Trophoblast cell (in vitro differentiated cells and primary cell): ENCODE data around the gene ESRP2.

Source experiments
- DNase-seq, 2 donors: peaks; one replicate each; pipeline ENCODE4 v3.0.0-alpha.2; 2016
- H2AFZ ChIP-seq: 2 replicates; pipeline ENCODE4 v1.6.1; 2013; ENCODE audit warnings: low read length, moderate library complexity, mild to moderate bottlenecking; ENCODE audit not compliant: insufficient read depth, poor library complexity
- H2AK5ac ChIP-seq: 2 replicates; pipeline ENCODE4 v1.6.1; 2013; ENCODE audit warnings: mild to moderate bottlenecking, low read length
- H2BK120ac ChIP-seq: 2 replicates; pipeline ENCODE4 v1.6.1; 2013; ENCODE audit warnings: low read length, mild to moderate bottlenecking, moderate library complexity; ENCODE audit not compliant: insufficient read depth, poor library complexity
- H2BK12ac ChIP-seq: 2 replicates; pipeline ENCODE4 v1.6.1; 2013; ENCODE audit warnings: mild to moderate bottlenecking, low read length, moderate library complexity
- H2BK5ac ChIP-seq: 2 replicates; pipeline ENCODE4 v1.6.1; 2013; ENCODE audit warnings: low read length, low read depth, moderate library complexity, mild to moderate bottlenecking; ENCODE audit not compliant: poor library complexity
- H3K14ac ChIP-seq: 2 replicates; pipeline ENCODE4 v1.6.1; 2013; ENCODE audit warnings: mild to moderate bottlenecking, low read length
- H3K18ac ChIP-seq: 2 replicates; pipeline ENCODE4 v1.6.1; 2013; ENCODE audit warnings: mild to moderate bottlenecking, low read length
- H3K23ac ChIP-seq: 2 replicates; pipeline ENCODE4 v1.6.1; 2013; ENCODE audit warnings: low read length
- H3K27ac ChIP-seq: 2 replicates; pipeline ENCODE4 v1.5.1; 2013; ENCODE audit warnings: low read depth, mild to moderate bottlenecking, inconsistent platforms, low read length, moderate library complexity
- H3K27me3 ChIP-seq: 2 replicates; pipeline ENCODE4 v1.6.1; 2013; ENCODE audit warnings: inconsistent platforms, mild to moderate bottlenecking, low read length, moderate library complexity; ENCODE audit not compliant: insufficient read depth
- H3K36me3 ChIP-seq, 2 experiments: 1 replicate in 1 of 2; 2 replicates in 1 of 2; pipeline ENCODE4 v1.6.1; 2013; ENCODE audit warnings: low read length in 2 of 2, mild to moderate bottlenecking in 2 of 2, moderate library complexity in 1 of 2; ENCODE audit not compliant: insufficient read depth in 2 of 2, control insufficient read depth in 1 of 2
- H3K4ac ChIP-seq: 2 replicates; pipeline ENCODE4 v1.6.1; 2013; ENCODE audit warnings: low read depth, mild to moderate bottlenecking, low read length, moderate library complexity
- H3K4me1 ChIP-seq, 2 experiments: 1 replicate in 1 of 2; 2 replicates in 1 of 2; pipeline ENCODE4 v1.6.1; 2013; ENCODE audit warnings: low read length in 2 of 2, mild to moderate bottlenecking in 2 of 2, moderate library complexity in 1 of 2; ENCODE audit not compliant: insufficient read depth in 2 of 2, control insufficient read depth in 1 of 2
- H3K4me2 ChIP-seq: 2 replicates; pipeline ENCODE4 v1.6.1; 2013; ENCODE audit warnings: inconsistent platforms, mild to moderate bottlenecking, low read length, moderate library complexity
- H3K4me3 ChIP-seq: 2 replicates; pipeline ENCODE4 v1.5.1; 2013; ENCODE audit warnings: mild to moderate bottlenecking, low read depth, low read length, inconsistent platforms
- H3K79me1 ChIP-seq: one replicate; pipeline ENCODE4 v1.6.1; 2013; ENCODE audit warnings: low read length
- H3K79me2 ChIP-seq: 2 replicates; pipeline ENCODE4 v1.6.1; 2013; ENCODE audit warnings: low read length, mild to moderate bottlenecking; ENCODE audit not compliant: control insufficient read depth, insufficient read depth, poor library complexity
- H3K9ac ChIP-seq: 2 replicates; pipeline ENCODE4 v1.6.1; 2013; ENCODE audit warnings: mild to moderate bottlenecking, low read length
- H3K9me3 ChIP-seq: 2 replicates; pipeline ENCODE4 v1.6.1; 2013; ENCODE audit warnings: low read depth, mild to moderate bottlenecking, control low read depth, inconsistent platforms, low read length; ENCODE audit not compliant: insufficient read depth
- H4K12ac ChIP-seq: 2 replicates; pipeline ENCODE4 v1.6.1; 2013; ENCODE audit warnings: low read depth, mild to moderate bottlenecking, low read length, moderate library complexity
- H4K8ac ChIP-seq: 2 replicates; pipeline ENCODE4 v1.6.1; 2013; ENCODE audit warnings: low read depth, mild to moderate bottlenecking, low read length, moderate library complexity
- H4K91ac ChIP-seq: one replicate; pipeline ENCODE4 v1.6.1; 2013; ENCODE audit warnings: low read depth, mild to moderate bottlenecking, low read length, moderate library complexity
- WGBS: extraction: QIAGEN DNeasy Blood & Tissue Kit; methylation state at CpG from one replicate; pipeline ENCODE4 v1.1.7; 2013; ENCODE audit warnings: missing lambda C conversion rate; ENCODE audit not compliant: insufficient read length, insufficient coverage; ENCODE audit errors: extremely low coverage; 5-methylcytosine and 5-hydroxymethylcytosine counted together

ESRP2 gene

GRCh38 chr16:68276223-68276622 is 40.3 kb upstream of the ESRP2 start:
- no CpG with 5 or more reads among the region's 3 CpGs for WGBS
- H3K4me3 ChIP-seq = no peak overlapping the region

GRCh38 chr16:68275611-68276191 is 39.8 kb upstream of the ESRP2 start:
- Histone ChIP-seq H3K4me1 (peaks cover 9 to 12% of the 10 kb centered on the region in 2 experiments), H2BK12ac (no peak overlapping the region), H3K79me2 (peaks cover 5% of the 10 kb centered on the region), H4K12ac (no peak overlapping the region), H2AFZ (no peak overlapping the region), H3K9ac (no peak overlapping the region), H3K18ac (no peak overlapping the region), H3K4me3 (no peak overlapping the region), H3K27me3 (no peaks in the 10 kb centered on the region), H3K4ac (no peak overlapping the region), H4K8ac (no peak overlapping the region), H3K36me3 (peaks cover 18 to 33% of the 10 kb centered on the region in 2 experiments), H2BK120ac (no peak overlapping the region), H2AK5ac (no peak overlapping the region), H3K14ac (no peak overlapping the region), H3K4me2 (no peak overlapping the region), H3K79me1 (peaks cover 5% of the 10 kb centered on the region), H3K23ac (no peak overlapping the region), H4K91ac (no peak overlapping the region), H2BK5ac (no peak overlapping the region), H3K9me3 (no peaks in the 10 kb centered on the region), H3K27ac (no peak overlapping the region)
- no CpG with 5 or more reads among the region's 4 CpGs for WGBS
- no peak for DNase-seq

More at GRCh38 chr16:68276223-68276622, 40.3 kb upstream of the ESRP2 start:
- Histone ChIP-seq H3K27ac (no peak overlapping the region), H3K79me2 (peaks cover 5% of the 10 kb centered on the region), H3K79me1 (peaks cover 5% of the 10 kb centered on the region), H4K8ac (no peak overlapping the region), H3K4me1 (peaks cover 9 to 12% of the 10 kb centered on the region in 2 experiments), H2BK12ac (no peak overlapping the region), H3K36me3 (peaks cover 14 to 34% of the 10 kb centered on the region in 2 experiments), H4K91ac (no peak overlapping the region), H3K9me3 (no peaks in the 10 kb centered on the region), H3K4me2 (no peak overlapping the region), H2BK120ac (no peak overlapping the region), H3K27me3 (no peaks in the 10 kb centered on the region), H3K14ac (no peak overlapping the region), H3K23ac (no peak overlapping the region), H3K9ac (no peak overlapping the region), H2AFZ (no peak overlapping the region), H3K4ac (no peak overlapping the region), H2BK5ac (no peak overlapping the region), H3K18ac (no peak overlapping the region), H2AK5ac (no peak overlapping the region), H4K12ac (no peak overlapping the region)
- DNase-seq = no peak

- Histone ChIP-seq H4K8ac (no peak overlapping the region), H2AK5ac (no peak overlapping the region)
- no CpG with 5 or more reads among the region's 4 CpGs for WGBS
These were observed 38.5 kb upstream of the ESRP2 start for GRCh38 chr16:68274441-68274840.

GRCh38 chr16:68273896-68274295 is 38.0 kb upstream of the ESRP2 start:
- Histone ChIP-seq H2AFZ (no peak overlapping the region), H3K4me1 (peaks cover 2 to 4% of the 10 kb centered on the region in 2 experiments), H3K23ac (no peak overlapping the region), H2BK5ac (no peak overlapping the region), H4K91ac (no peak overlapping the region), H3K4me3 (no peak overlapping the region), H3K79me1 (peaks cover 5% of the 10 kb centered on the region), H3K36me3 (peaks cover 18 to 28% of the 10 kb centered on the region in 2 experiments), H4K12ac (no peak overlapping the region), H2BK12ac (no peak overlapping the region), H2AK5ac (no peak overlapping the region), H2BK120ac (no peak overlapping the region), H3K14ac (no peak overlapping the region), H3K4ac (no peak overlapping the region), H3K4me2 (no peak overlapping the region), H3K9ac (no peak overlapping the region), H3K9me3 (no peaks in the 10 kb centered on the region), H3K18ac (no peak overlapping the region), H3K79me2 (peaks cover 5% of the 10 kb centered on the region), H4K8ac (no peak overlapping the region), H3K27ac (no peak overlapping the region), H3K27me3 (no peaks in the 10 kb centered on the region)
- DNase-seq = no peak
- no CpG with 5 or more reads among the region's 8 CpGs for WGBS

More at GRCh38 chr16:68274441-68274840, 38.5 kb upstream of the ESRP2 start:
- no peak overlapping the region for H2BK5ac ChIP-seq
- no peak overlapping the region for H3K14ac ChIP-seq
- no peak overlapping the region for H2AFZ ChIP-seq
- no peak overlapping the region for H3K4ac ChIP-seq
- no peak for DNase-seq
- peaks cover 5% of the 10 kb centered on the region for H3K79me2 ChIP-seq
- H3K4me2 ChIP-seq = no peak overlapping the region
- peaks cover 5% of the 10 kb centered on the region for H3K79me1 ChIP-seq
- no peaks in the 10 kb centered on the region for H3K27me3 ChIP-seq
- H3K36me3 ChIP-seq = peaks cover 18 to 30% of the 10 kb centered on the region in 2 experiments
- H3K27ac ChIP-seq = no peak overlapping the region
- H3K18ac ChIP-seq = no peak overlapping the region
- no peak overlapping the region for H3K9ac ChIP-seq
- no peak overlapping the region for H3K4me3 ChIP-seq
- no peak overlapping the region for H4K91ac ChIP-seq
- H2BK12ac ChIP-seq = no peak overlapping the region
- H4K12ac ChIP-seq = no peak overlapping the region
- peaks cover 2 to 4% of the 10 kb centered on the region in 2 experiments for H3K4me1 ChIP-seq
- H2BK120ac ChIP-seq = no peak overlapping the region
- no peak overlapping the region for H3K23ac ChIP-seq
- no peaks in the 10 kb centered on the region for H3K9me3 ChIP-seq
